Measurements from ENCODE around the gene TBC1D7.

Gene TBC1D7

DNA sequence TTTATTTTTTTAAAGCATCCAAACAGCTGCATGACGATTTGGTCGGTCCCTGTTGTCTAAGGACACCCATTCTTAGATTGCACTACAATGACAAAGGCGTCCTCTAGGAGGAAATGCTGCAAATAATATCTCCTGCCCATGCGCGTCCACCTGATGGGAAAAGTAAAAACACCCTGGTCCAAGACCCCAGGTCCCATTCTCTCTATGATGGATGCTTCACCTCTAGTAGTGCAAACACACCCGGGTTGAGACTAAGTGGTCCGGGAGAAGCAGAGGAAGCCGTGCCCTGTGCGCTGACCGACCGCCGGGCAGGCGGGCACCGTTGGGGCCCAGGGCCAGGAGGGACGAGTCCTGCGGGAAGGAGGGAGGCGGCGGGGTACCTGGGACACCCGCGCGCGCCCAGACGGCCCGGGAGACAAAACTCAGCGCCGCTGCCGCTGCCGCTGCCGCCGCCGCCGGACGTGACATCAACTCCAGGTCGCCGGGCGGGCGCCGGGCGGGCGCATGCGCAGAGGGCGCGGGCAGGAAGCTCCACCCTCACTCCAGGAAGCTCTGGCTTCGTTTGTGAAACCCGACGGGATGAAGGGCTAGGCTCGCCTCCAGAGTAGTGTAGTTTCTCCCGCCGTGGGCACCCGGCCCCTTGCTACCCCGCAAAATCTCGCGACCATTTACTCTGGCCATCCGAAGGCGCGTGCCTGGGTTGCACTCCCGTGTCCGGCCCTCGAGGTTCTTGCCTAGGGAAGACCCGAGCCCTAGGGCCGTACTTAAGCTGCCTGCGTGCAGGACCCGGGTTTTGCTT lies at the start of gene TBC1D7:
TSS of gene TBC1D7 (minus strand) at position 462 of the 799 bp plus-strand sequence. CDS start 1,639 bp downstream, outside the sequence.
- peak; percentile 94 for DNase-seq (ENCODE audit: low spot score)

GRCh38 chr6:13377054-13377758 lies 48.9 kb upstream of the TBC1D7 start:
- DNase-seq (ENCODE audit: low spot score): no peak

DNA sequence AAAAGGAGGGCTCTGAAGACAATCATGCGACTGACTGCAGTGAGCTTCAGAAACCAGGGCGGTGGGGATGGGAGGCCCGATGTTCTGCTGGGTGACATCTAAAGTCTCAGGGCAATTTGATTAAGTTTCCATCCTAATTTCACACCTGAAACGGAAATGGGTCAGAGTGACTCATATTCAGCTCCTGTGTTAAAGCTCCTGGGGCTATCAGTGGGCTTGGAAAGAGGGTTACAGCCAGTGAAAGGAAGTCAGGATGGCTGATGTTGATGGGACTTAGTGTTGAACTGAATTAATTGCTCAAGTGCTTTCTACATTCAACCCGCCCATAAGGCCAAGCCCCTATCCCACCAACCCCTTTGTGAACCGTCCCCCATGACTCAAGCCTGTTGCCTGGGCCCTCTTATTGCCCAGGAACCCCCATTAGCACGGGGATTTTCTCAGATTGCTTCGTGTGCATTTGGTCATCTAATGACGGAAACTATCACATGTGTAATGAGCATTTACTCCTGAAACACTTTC lies 47.1 kb upstream of the TBC1D7 start:
- no peak for DNase-seq (ENCODE audit: low spot score)

GRCh38 chr6:13373919-13374318 lies 45.6 kb upstream of the TBC1D7 start:
- DNase-seq (ENCODE audit: low spot score): no peak

DNA sequence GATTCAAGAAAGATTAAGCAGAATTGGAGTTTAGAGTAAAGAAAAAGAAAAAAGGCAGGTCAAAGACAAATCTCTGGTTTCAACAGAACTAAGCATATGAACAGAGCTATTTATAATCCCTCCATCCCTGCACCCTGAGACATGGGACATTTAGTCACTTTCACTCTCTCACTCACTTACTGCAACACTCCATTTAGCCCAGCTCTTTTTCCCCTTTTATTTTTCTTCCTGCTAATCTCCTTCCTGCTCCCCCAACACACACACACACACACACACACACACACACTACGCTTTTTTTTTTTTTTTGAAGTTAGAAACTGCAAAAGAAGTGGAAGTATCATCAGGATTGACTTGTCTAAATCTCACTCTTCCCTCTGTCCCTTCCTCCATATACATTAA lies 45.1 kb upstream of the TBC1D7 start:
- DNase-seq (ENCODE audit: low spot score): no peak

DNA sequence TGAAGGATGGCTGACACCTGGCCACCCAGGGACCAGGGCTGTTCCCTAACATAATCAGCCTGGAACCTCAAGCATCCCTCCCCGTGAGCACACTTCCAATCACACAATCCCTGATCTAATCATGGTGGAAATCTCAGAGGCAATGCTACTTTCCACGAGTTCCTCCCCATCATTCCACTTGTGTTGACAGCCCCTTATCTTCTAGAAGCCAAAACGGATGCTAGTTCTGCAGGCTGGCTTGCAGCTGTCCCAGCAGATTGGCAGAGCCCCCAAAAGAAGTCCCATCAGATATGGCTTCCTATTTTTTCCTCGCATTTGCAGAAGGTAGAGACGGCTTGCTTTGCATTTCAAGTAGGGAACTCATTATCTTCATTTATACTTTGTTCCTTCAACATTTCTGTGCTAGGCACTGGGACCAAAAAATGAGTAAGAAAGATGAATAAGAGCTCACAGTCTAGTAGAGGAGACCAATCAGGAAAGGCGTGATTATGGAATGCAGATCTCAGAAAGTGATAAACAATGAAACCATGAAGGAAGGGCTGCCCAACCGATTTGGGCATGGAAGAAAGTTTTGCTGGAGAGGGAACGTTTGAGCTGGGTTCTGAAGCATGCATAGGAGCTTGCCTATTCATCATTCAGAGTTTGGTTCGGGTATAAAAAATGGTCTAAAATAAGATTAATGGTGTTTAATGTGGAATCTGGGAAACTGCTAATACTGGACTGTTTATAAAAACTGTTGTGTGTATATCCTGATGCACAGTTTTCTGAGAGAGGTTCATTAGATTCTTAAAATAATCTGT lies 44.6 kb upstream of the TBC1D7 start:
- no peak for DNase-seq (ENCODE audit: low spot score)

- DNase-seq (ENCODE audit: low spot score): no peak
These were observed 43.7 kb upstream of the TBC1D7 start for GRCh38 chr6:13372076-13372475.

- no peak for DNase-seq (ENCODE audit: low spot score)
These were observed 43.2 kb upstream of the TBC1D7 start for GRCh38 chr6:13371421-13372072.

GRCh38 chr6:13370623-13371022 lies 42.3 kb upstream of the TBC1D7 start:
- no peak for DNase-seq (ENCODE audit: low spot score)

DNA sequence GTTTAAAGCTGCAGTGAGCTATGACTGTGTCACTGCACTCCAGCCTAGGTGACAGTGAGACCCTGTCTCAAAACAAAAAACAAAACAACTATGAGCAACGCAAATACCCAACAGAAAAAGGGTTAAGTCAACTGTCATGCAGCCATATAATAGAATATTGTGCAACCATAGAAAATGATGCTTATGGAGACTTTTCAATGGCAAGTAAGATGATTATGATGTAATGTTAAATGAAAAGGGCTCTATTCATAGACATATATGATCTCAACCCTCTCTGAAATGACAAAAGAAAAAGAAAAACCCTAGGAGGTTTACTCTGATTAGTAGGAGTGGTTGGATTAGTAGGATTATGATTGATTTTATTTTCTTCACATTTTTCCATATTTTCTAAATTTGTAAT lies 41.3 kb upstream of the TBC1D7 start:
- no peak for DNase-seq (ENCODE audit: low spot score)

GRCh38 chr6:13368731-13369115 lies 40.4 kb upstream of the TBC1D7 start:
- no peak for DNase-seq (ENCODE audit: low spot score)

DNA sequence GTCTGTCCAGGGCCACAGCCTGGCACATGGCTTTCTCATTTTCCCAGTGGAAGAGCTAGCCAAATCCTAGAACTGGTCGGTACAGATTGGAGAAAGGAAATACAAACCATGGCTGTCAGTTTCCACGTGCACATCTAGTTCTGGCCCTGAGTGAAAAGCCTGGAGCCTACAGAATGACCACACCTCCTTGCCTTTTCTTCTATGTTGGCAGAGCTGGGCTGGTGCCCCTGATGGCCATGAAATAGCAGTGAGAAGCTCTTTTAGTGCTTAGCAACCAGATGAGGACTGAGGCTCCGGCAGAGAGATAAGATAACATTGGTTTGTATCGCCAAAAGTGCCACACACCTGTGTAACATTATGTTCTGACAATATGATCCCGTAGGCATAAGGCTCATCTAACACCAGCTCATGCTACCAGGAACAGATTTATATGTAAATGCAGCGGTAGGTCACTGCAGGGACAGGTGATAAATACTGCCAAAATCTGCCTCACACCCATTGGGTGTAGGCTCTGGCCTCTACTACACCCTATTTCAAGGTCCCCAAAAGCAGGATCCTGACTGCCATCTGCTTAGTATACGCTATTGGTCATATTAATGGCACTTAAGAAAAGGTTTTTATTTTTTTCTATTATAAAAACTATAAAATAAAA lies 39.9 kb upstream of the TBC1D7 start:
- no peak for DNase-seq (ENCODE audit: low spot score)

GRCh38 chr6:13367396-13367795 lies 39.1 kb upstream of the TBC1D7 start:
- DNase-seq (ENCODE audit: low spot score): no peak

GRCh38 chr6:13365320-13365719 lies 37.0 kb upstream of the TBC1D7 start:
- no peak for DNase-seq (ENCODE audit: low spot score)

- no peak for DNase-seq (ENCODE audit: low spot score)
These were observed 36.5 kb upstream of the TBC1D7 start for GRCh38 chr6:13364842-13365241.

DNA sequence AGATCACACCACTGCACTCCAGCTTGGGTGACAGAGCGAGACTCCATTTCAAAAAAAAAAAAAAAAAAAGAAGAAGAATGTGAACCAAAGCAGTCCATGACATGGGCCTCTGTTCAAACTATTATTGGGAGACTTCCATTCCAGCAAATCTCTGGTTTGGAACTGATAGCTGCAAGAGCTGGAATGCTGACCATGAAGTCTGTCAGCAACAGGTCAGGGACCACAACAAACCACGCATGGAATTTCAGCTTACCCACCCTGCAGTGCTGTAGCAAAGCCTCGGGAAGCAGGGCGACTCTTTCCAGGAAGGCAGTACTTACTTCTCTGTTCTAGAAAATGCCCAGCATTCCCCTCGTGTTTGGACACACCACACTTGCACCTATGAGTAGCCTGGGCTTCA lies 34.1 kb upstream of the TBC1D7 start:
- DNase-seq (ENCODE audit: low spot score): no peak

GRCh38 chr6:13360671-13361540 lies 32.6 kb upstream of the TBC1D7 start:
- DNase-seq (ENCODE audit: low spot score): no peak

DNA sequence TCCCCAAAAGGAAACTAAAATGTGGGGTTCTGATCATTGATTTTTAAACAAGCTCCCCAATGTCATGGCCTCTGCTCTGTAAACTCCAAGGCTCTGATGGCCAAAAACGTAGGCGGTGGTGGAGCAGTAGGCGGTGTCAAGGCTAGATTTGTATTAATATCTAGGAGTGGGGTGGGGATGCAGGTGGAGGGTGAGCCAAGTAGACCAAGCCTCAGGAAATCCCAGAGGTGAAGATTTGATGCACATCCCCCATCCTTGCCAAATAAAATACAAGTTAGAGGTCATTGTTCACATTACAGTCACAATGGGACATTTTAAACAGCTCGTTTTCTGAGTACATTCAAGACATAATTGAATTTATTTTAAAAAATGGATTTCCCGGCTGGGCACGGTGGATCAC lies 30.9 kb upstream of the TBC1D7 start:
- DNase-seq (ENCODE audit: low spot score): no peak

GRCh38 chr6:13358511-13358910 lies 30.2 kb upstream of the TBC1D7 start:
- no peak for DNase-seq (ENCODE audit: low spot score)

DNA sequence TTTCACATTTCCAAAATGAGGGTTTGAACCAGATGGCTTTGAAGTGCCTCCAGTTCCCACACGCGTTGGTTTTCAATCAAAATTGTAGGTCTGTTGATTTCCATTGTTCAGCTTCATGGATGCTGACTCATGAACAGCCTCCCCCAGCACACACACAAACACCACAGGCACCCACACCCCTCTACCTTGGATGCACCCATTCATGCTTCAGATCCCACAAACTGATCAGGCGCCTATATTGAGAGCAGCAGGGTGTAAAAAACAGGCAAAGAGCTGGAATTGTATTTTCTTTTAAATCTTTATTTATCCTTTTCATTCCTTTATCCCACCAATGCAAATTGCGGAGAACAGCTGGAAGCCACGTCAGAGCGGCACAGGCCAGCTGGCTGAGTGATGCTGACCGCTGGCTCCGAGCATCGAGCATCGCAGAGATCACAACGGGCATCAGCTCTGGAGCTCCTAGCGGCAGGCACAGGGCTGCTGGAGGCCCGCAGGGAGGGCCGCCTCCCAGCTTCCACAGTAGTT lies 29.3 kb upstream of the TBC1D7 start:
- DNase-seq (ENCODE audit: low spot score): no peak

Data from iPS-NIHi11 (cell line).